K562 (cell line): ENCODE measurements around the gene SENP3. TPM values are rescaled to one million over a fixed set of nuclear protein-coding genes. Genes with fewer than 3 reads are reported as not detected.
A peak's percentile ranks its signal among the peaks of the same experiment; 100 is the strongest.

Experiments
- BCL6 ChIP-seq: fragments of 250-450 bp; sonication (Bioruptor Pico); IDR thresholded peaks from 2 replicates; pipeline ENCODE4 v1.4.0; 2020
- CBFA2T3 ChIP-seq: fragments of 450-650 bp; IDR thresholded peaks from 2 replicates; pipeline ENCODE4 v1.6.1; 2017
- CHCHD3 ChIP-seq: fragments of 250-450 bp; sonication (Bioruptor Pico); IDR thresholded peaks from 2 replicates; pipeline ENCODE4 v2.1.2; 2022; ENCODE audit warnings: mild to moderate bottlenecking
- E2F4 ChIP-seq: sonication (generic); formaldehyde crosslinking; IDR thresholded peaks from 2 replicates; pipeline ENCODE4 v1.8.0; 2022; ENCODE audit warnings: mild to moderate bottlenecking, low read depth, missing genetic modification reagents
- FOXK2 ChIP-seq, 2 experiments: fragments of 450-650 bp; IDR thresholded peaks in 1 of 2; conservative IDR thresholded peaks in 1 of 2; 2 replicates each; pipeline ENCODE4 v1.6.1; 2016; ENCODE audit warnings: low read depth in 2 of 2, mild to moderate bottlenecking in 1 of 2
- IRF1 ChIP-seq: sonication (generic); formaldehyde crosslinking; IDR thresholded peaks from 2 replicates; pipeline ENCODE4 v1.8.0; 2022; ENCODE audit warnings: missing genetic modification reagents, mild to moderate bottlenecking, borderline replicate concordance
- KDM2B ChIP-seq: fragments of 250-450 bp; sonication (Bioruptor Pico); IDR thresholded peaks from 2 replicates; pipeline ENCODE4 v1.8.0; 2021; ENCODE audit warnings: mild to moderate bottlenecking, moderate library complexity
- MCM5 ChIP-seq: fragments of 450-650 bp; IDR thresholded peaks from 2 replicates; pipeline ENCODE4 v1.6.1; 2016; ENCODE audit warnings: low read depth
- MYBL2 ChIP-seq, 2 experiments: fragments of 450-650 bp in 1 of 2; sonication (generic) in 1 of 2; formaldehyde crosslinking in 1 of 2; IDR thresholded peaks; 2 replicates each; pipeline versions ENCODE4 v1.6.1 to v1.8.1; 2017 to 2022; ENCODE audit warnings: borderline replicate concordance in 1 of 2, inconsistent platforms in 1 of 2, low read depth in 1 of 2, mild to moderate bottlenecking in 1 of 2, missing genetic modification reagents in 1 of 2, moderate library complexity in 1 of 2
- NCOR1 ChIP-seq: fragments of 450-650 bp; IDR thresholded peaks from 2 replicates; pipeline ENCODE4 v1.6.1; 2016; ENCODE audit warnings: mild to moderate bottlenecking, moderate library complexity
- PATZ1 ChIP-seq: fragments of 250-450 bp; sonication (Bioruptor Pico); IDR thresholded peaks from 2 replicates; pipeline ENCODE4 v1.5.0; 2020; ENCODE audit warnings: mild to moderate bottlenecking, borderline replicate concordance
- POLR2G ChIP-seq: fragments of 200-400 bp; formaldehyde crosslinking; IDR thresholded peaks from 2 replicates; pipeline ENCODE4 v1.6.1; 2017; ENCODE audit warnings: low read depth, mild to moderate bottlenecking, antibody characterized with exemption, low read length, moderate library complexity
- PTBP1 ChIP-seq: fragments of 200-400 bp; formaldehyde crosslinking; IDR thresholded peaks from 2 replicates; pipeline ENCODE4 v1.6.1; 2017; ENCODE audit warnings: low read depth, low read length
- RBM22 ChIP-seq: fragments of 200-400 bp; formaldehyde crosslinking; IDR thresholded peaks from 2 replicates; pipeline ENCODE4 v1.6.1; 2018; ENCODE audit warnings: low read length, low read depth; ENCODE audit not compliant: poor library complexity, severe bottlenecking
- SIN3A ChIP-seq, 2 experiments: fragments of 150-350 bp in 1 of 2; IDR thresholded peaks; 2 replicates each; pipeline ENCODE4 v1.6.1; 2011 to 2016; ENCODE audit warnings: borderline replicate concordance in 2 of 2, low read depth in 2 of 2, low read length in 2 of 2, mild to moderate bottlenecking in 2 of 2, moderate library complexity in 2 of 2; ENCODE audit not compliant: control insufficient read depth in 1 of 2
- SRF ChIP-seq, 2 experiments: fragments of 250-450, 450-650 bp in 1 of 2; sonication (Bioruptor Pico) in 1 of 2; sonication (generic) in 1 of 2; formaldehyde crosslinking; IDR thresholded peaks; 2 replicates each; pipeline versions ENCODE4 v1.5.0 to v1.5.1; 2020 to 2022; ENCODE audit warnings: mild to moderate bottlenecking in 1 of 2, missing genetic modification reagents in 1 of 2
- STAG1 ChIP-seq: sonication (generic); formaldehyde crosslinking; IDR thresholded peaks from 2 replicates; pipeline ENCODE4 v1.5.0; 2020; ENCODE audit warnings: missing genetic modification reagents, borderline replicate concordance
- TAF1 ChIP-seq: IDR thresholded peaks from 2 replicates; pipeline ENCODE4 v1.6.1; 2011; ENCODE audit warnings: mild to moderate bottlenecking, low read length, moderate library complexity; ENCODE audit not compliant: insufficient read depth, control insufficient read depth, severe bottlenecking; ENCODE audit errors: extremely low read depth
- ZBTB12 ChIP-seq: fragments of 250-450 bp; sonication (Bioruptor Pico); IDR thresholded peaks from 2 replicates; pipeline ENCODE4 v1.4.0; 2020
- ZNF444 ChIP-seq: fragments of 250-450 bp; sonication (Bioruptor Pico); IDR thresholded peaks from 2 replicates; pipeline ENCODE4 v1.4.0; 2020; ENCODE audit warnings: mild to moderate bottlenecking, moderate library complexity
- ZNF583 ChIP-seq: fragments of 250-450 bp; sonication (Bioruptor Pico); IDR thresholded peaks from 2 replicates; pipeline ENCODE4 v1.4.0; 2020
- polyA plus RNA-seq, 8 experiments: library from polyadenylated mRNA; depleted of rRNA in 4 of 8; stranded (reverse) in 5 of 8; unstranded in 3 of 8; fragments of >200 nt; fragmentation: Nextera tagmentation in 2 of 8; fragmentation: Illumina TruSeq in 1 of 8; extraction: Ambion mirVana in 2 of 8; extraction: Trizol in 1 of 8; gene quantifications; 2 replicates each; pipeline versions ENCODE4 v1.2.1 to v1.2.3, GENCODE V29; 2011 to 2014; ENCODE audit warnings: inconsistent platforms in 1 of 8, missing spikeins in 1 of 8
- total RNA-seq, 7 experiments: library from RNA; depleted of rRNA in 6 of 7; stranded (reverse); fragments of >200 nt in 6 of 7; fragmentation: Illumina TruSeq in 2 of 7; extraction: Trizol in 2 of 7; gene quantifications; 2 replicates each; pipeline versions ENCODE4 v1.2.1 to v1.2.3, GENCODE V29; 2011 to 2021; ENCODE audit warnings: low replicate concordance in 1 of 7

The SENP3 gene
- total and polyA plus RNA-seq, 9 of the 15 experiments (the other 6 are each of a cell fraction or from before 2014, with no cell fraction given): 0.63 to 102 (median 78.8) TPM

GRCh38 chr17:7573324-7574080 is 11.8 kb downstream of the SENP3 start (continued):
- no peak for TF ChIP-seq ZNF444 (CRISPR knock-in tag)
- peak; percentile 96 for TF ChIP-seq RBM22
- TF ChIP-seq SIN3A (IDR thresholded peaks at IDR 0.05; ENCODE audit: borderline replicate concordance in 2 of 2, control insufficient read depth in 1 of 2, low read depth in 2 of 2, low read length in 2 of 2): peak; percentile 89 to 93; a peak in 3 of 4 replicates
- TF ChIP-seq SRF (CRISPR knock-in tag; IDR thresholded peaks at IDR 0.05): no peak
- TF ChIP-seq ZBTB12 (CRISPR knock-in tag): no peak
- TF ChIP-seq PTBP1: 0 out of 2 replicates have a peak, but pooled peaks have one; percentile 26
- no peak for TF ChIP-seq STAG1 (CRISPR knock-in tag)
- TF ChIP-seq PATZ1 (CRISPR knock-in tag): no peak
- peak; percentile 25 to 67; a peak in 1 of 4 replicates for TF ChIP-seq FOXK2 (conservative IDR thresholded peaks at IDR 0.05 in 1 of 2, IDR thresholded peaks at IDR 0.05 in 1 of 2; ENCODE audit: low read depth in 2 of 2)
- no peak for TF ChIP-seq MYBL2 (IDR thresholded peaks at IDR 0.05; ENCODE audit: low read depth)
- TF ChIP-seq MYBL2 (CRISPR knock-in tag; IDR thresholded peaks at IDR 0.05; ENCODE audit: borderline replicate concordance): no peak
- TF ChIP-seq CBFA2T3: no peak
- TF ChIP-seq ZNF583 (CRISPR knock-in tag): no peak
- TF ChIP-seq E2F4 (CRISPR knock-in tag): no peak
- TF ChIP-seq CHCHD3 (CRISPR knock-in tag): no peak
- TF ChIP-seq MCM5: no peak
- TF ChIP-seq IRF1: no peak
- 0 out of 2 replicates have a peak, but pooled peaks have one; percentile 31 for TF ChIP-seq NCOR1
- peak; percentile 57 for TF ChIP-seq TAF1
- TF ChIP-seq BCL6 (CRISPR knock-in tag): no peak
- peak; percentile 73 for TF ChIP-seq POLR2G
- no peak for TF ChIP-seq KDM2B (CRISPR knock-in tag)
